SK-N-SH treated with all-trans-retinoic acid at 6 μM for 48 hours (cell line): Measurements from ENCODE around the gene FRS2.

Experiments
- PPARA ChIP-seq: fragments of 250-450 bp; sonication (Bioruptor Pico); IDR thresholded peaks from 2 replicates; pipeline ENCODE4 v1.5.0; 2020; ENCODE audit warnings: mild to moderate bottlenecking, borderline replicate concordance
- TCF4 ChIP-seq: fragments of 250-450 bp; sonication (Bioruptor Pico); IDR thresholded peaks from 2 replicates; pipeline ENCODE4 v1.8.0; 2021; ENCODE audit warnings: mild to moderate bottlenecking, moderate library complexity, borderline replicate concordance
- TOX ChIP-seq: fragments of 250-450 bp; sonication (Bioruptor Pico); IDR thresholded peaks from 2 replicates; pipeline ENCODE4 v1.8.0; 2021; ENCODE audit warnings: mild to moderate bottlenecking, moderate library complexity, borderline replicate concordance
- ZFP30 ChIP-seq: fragments of 450-650 bp; formaldehyde crosslinking; IDR thresholded peaks from 2 replicates; pipeline ENCODE4 v1.5.0; 2022; ENCODE audit warnings: mild to moderate bottlenecking, moderate library complexity
- ZNF565 ChIP-seq: fragments of 450-650 bp; formaldehyde crosslinking; conservative IDR thresholded peaks from 2 replicates; pipeline ENCODE4 v1.5.0; 2020; ENCODE audit warnings: low read depth, mild to moderate bottlenecking, moderate library complexity
- TF ChIP-seq, protein P1 (sequence below): fragments of 250-450 bp; sonication (Bioruptor Pico); IDR thresholded peaks from 2 replicates; pipeline ENCODE4 v1.8.0; 2020; ENCODE audit warnings: mild to moderate bottlenecking, moderate library complexity, borderline replicate concordance

DNA sequence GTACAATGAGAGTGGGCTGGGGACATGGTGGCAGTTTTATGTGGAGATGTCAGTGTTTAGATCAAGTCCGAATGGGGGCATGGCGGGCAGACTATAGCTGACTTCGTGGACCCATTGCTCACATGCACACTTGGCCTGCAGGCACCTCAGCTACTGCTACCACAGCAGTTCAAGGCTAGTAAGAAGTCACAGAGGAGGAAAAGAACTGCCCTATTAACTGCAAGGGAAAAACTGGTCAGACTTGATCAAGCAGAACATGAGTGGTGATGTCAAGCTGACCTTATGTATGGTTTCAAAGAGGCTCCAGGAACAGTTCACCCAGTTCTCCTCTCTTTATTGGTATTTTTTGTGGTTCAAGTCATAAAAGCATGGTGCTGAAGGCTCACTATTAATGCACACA, 30.2 kb upstream of the FRS2 start:
- TF ChIP-seq, protein P1, sequence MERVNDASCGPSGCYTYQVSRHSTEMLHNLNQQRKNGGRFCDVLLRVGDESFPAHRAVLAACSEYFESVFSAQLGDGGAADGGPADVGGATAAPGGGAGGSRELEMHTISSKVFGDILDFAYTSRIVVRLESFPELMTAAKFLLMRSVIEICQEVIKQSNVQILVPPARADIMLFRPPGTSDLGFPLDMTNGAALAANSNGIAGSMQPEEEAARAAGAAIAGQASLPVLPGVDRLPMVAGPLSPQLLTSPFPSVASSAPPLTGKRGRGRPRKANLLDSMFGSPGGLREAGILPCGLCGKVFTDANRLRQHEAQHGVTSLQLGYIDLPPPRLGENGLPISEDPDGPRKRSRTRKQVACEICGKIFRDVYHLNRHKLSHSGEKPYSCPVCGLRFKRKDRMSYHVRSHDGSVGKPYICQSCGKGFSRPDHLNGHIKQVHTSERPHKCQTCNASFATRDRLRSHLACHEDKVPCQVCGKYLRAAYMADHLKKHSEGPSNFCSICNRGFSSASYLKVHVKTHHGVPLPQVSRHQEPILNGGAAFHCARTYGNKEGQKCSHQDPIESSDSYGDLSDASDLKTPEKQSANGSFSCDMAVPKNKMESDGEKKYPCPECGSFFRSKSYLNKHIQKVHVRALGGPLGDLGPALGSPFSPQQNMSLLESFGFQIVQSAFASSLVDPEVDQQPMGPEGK (CRISPR knock-in tag): no peak
- no peak for TF ChIP-seq ZNF565
- no peak for TF ChIP-seq TOX (CRISPR knock-in tag)
- no peak for TF ChIP-seq PPARA (CRISPR knock-in tag)
- TF ChIP-seq ZFP30 (CRISPR knock-in tag): no peak
- TF ChIP-seq TCF4 (CRISPR knock-in tag): no peak
